Measurements from ENCODE around the gene WASF3.

GRCh38 chr13:26694609-26695359, 137.3 kb downstream of the WASF3 start:
- TF ChIP-seq EGR1 (IDR thresholded peaks at IDR 0.05) (no peak), YY1 (IDR thresholded peaks at IDR 0.05; ENCODE audit: low read depth) (no peak), CEBPB (IDR thresholded peaks at IDR 0.05) (no peak), MAX (IDR thresholded peaks at IDR 0.05) (no peak), REST (IDR thresholded peaks at IDR 0.05; ENCODE audit: low read depth) (no peak)

All from Ishikawa (cell line).